H1 (cell line): ENCODE data around the gene R3HDM1. TPM values are rescaled to one million over a fixed set of nuclear protein-coding genes. Genes with fewer than 3 reads are reported as not detected.

Experiments
- CTCF ChIA-PET: fragments of 300-600 bp; sonication (Branson Sonifier 250); formaldehyde crosslinking; loops from one replicate; lab custom pipeline; 2021; ENCODE audit not compliant: partially characterized antibody; lab: Charles Lee
- POLR2A ChIA-PET: fragments of 300-600 bp; sonication (Branson Sonifier 250); formaldehyde crosslinking; loops from one replicate; lab custom pipeline; 2021; ENCODE audit warnings: inconsistent platforms; ENCODE audit not compliant: partially characterized antibody; lab: Charles Lee
- DNase-seq, 2 experiments: peaks; one replicate each; pipeline versions ENCODE4 v3.0.0 to v3.0.0-alpha.2; 2010 to 2022; ENCODE audit warnings: low spot score in 2 of 2, low read depth in 1 of 2, mixed read lengths in 1 of 2
- FAIRE-seq: peaks from 2 replicates; lab custom pipeline; 2011; peaks lifted over from hg19 to GRCh38; lab: Jason Lieb, UNC
- H2AFZ ChIP-seq: 2 replicates; pipeline ENCODE4 v1.8.1; 2012; ENCODE audit warnings: low read length, inconsistent platforms
- H2AK5ac ChIP-seq: 2 replicates; pipeline ENCODE4 v1.6.1; 2013; ENCODE audit warnings: low read depth, low read length
- H2BK120ac ChIP-seq: replicated peaks from 2 replicates; pipeline ENCODE3; 2013; ENCODE audit warnings: low read depth, low read length, inconsistent platforms
- H2BK12ac ChIP-seq: 2 replicates; pipeline ENCODE4 v1.6.1; 2013; ENCODE audit warnings: low read depth, low read length
- H2BK15ac ChIP-seq: 2 replicates; pipeline ENCODE4 v1.6.1; 2013; ENCODE audit warnings: low read length
- H2BK20ac ChIP-seq: 2 replicates; pipeline ENCODE4 v1.6.1; 2013; ENCODE audit warnings: low read length
- H2BK5ac ChIP-seq: 2 replicates; pipeline ENCODE4 v1.6.1; 2013; ENCODE audit warnings: low read depth, low read length
- H3K14ac ChIP-seq: 2 replicates; pipeline ENCODE4 v1.6.1; 2013; ENCODE audit warnings: inconsistent platforms; ENCODE audit not compliant: insufficient read length
- H3K18ac ChIP-seq: 2 replicates; pipeline ENCODE4 v1.6.1; 2013; ENCODE audit warnings: low read length; ENCODE audit errors: extremely low read depth
- H3K23ac ChIP-seq: 2 replicates; pipeline ENCODE4 v1.6.1; 2013; ENCODE audit warnings: inconsistent platforms; ENCODE audit not compliant: insufficient read length
- H3K23me2 ChIP-seq: 2 replicates; pipeline ENCODE4 v1.6.1; 2013; ENCODE audit warnings: low read depth, low read length
- H3K27ac ChIP-seq: 2 replicates; pipeline ENCODE4 v1.6.1; 2011; ENCODE audit warnings: low read depth, low read length, inconsistent platforms
- H3K27me3 ChIP-seq, 4 experiments: replicated peaks in 1 of 4; 1 replicate in 1 of 4; 2 replicates in 3 of 4; pipeline versions ENCODE4 v1.6.1 to v1.8.1; 2011 to 2013; ENCODE audit warnings: low read length in 3 of 4, mild to moderate bottlenecking in 3 of 4, inconsistent platforms in 2 of 4, mixed read lengths in 2 of 4, moderate library complexity in 1 of 4; ENCODE audit not compliant: control insufficient read depth in 3 of 4, insufficient read depth in 3 of 4; ENCODE audit errors: extremely low read depth in 1 of 4
- H3K36me3 ChIP-seq, 4 experiments: 2 replicates each; pipeline versions ENCODE4 v1.6.1 to v1.8.1; 2011 to 2013; ENCODE audit warnings: mild to moderate bottlenecking in 4 of 4, low read length in 3 of 4, moderate library complexity in 2 of 4, control low read depth in 1 of 4, inconsistent platforms in 1 of 4; ENCODE audit not compliant: insufficient read depth in 4 of 4, control insufficient read depth in 2 of 4
- H3K4ac ChIP-seq: replicated peaks from 2 replicates; pipeline ENCODE3; 2013; ENCODE audit warnings: low read length, low read depth, mixed read lengths, inconsistent platforms; ENCODE audit not compliant: insufficient read length
- H3K4me1 ChIP-seq, 4 experiments: replicated peaks in 1 of 4; 1 replicate in 1 of 4; 2 replicates in 3 of 4; pipeline versions ENCODE4 v1.6.1 to v1.8.1; 2011 to 2013; ENCODE audit warnings: low read length in 3 of 4, inconsistent platforms in 2 of 4, mixed read lengths in 1 of 4; ENCODE audit not compliant: insufficient read depth in 4 of 4, control insufficient read depth in 3 of 4
- H3K4me2 ChIP-seq, 2 experiments: 2 replicates each; pipeline versions ENCODE4 v1.6.1 to v1.8.1; 2011 to 2013; ENCODE audit warnings: low read depth in 2 of 2, low read length in 2 of 2, control low read depth in 1 of 2, inconsistent platforms in 1 of 2, mild to moderate bottlenecking in 1 of 2; ENCODE audit not compliant: insufficient read depth in 1 of 2
- H3K4me3 ChIP-seq, 4 experiments: fragments of 200-600, 300-600 bp in 1 of 4; sonication (generic), shearing (Covaris generic), sonication (Bioruptor Twin) in 1 of 4; 2 replicates each; pipeline versions ENCODE4 v1.5.1 to v1.8.1; 2011 to 2016; ENCODE audit warnings: low read length in 4 of 4, low read depth in 3 of 4, control low read depth in 2 of 4, inconsistent platforms in 2 of 4, mild to moderate bottlenecking in 2 of 4, mixed read lengths in 1 of 4, moderate library complexity in 1 of 4; ENCODE audit not compliant: insufficient read depth in 2 of 4; ENCODE audit errors: extremely low read depth in 1 of 4
- H3K56ac ChIP-seq: replicated peaks from 2 replicates; pipeline ENCODE3; 2013; ENCODE audit warnings: low read depth, mild to moderate bottlenecking, mixed read lengths, low read length, inconsistent platforms; ENCODE audit not compliant: insufficient read length
- H3K79me1 ChIP-seq: 2 replicates; pipeline ENCODE4 v1.6.1; 2013; ENCODE audit warnings: low read depth, low read length, control low read depth
- H3K79me2 ChIP-seq, 2 experiments: 2 replicates each; pipeline versions ENCODE4 v1.6.1 to v1.8.1; 2012 to 2013; ENCODE audit warnings: low read length in 2 of 2, mild to moderate bottlenecking in 2 of 2, inconsistent platforms in 1 of 2; ENCODE audit not compliant: insufficient read depth in 2 of 2, control insufficient read depth in 1 of 2
- H3K9ac ChIP-seq, 4 experiments: replicated peaks in 1 of 4; 1 replicate in 1 of 4; 2 replicates in 3 of 4; pipeline versions ENCODE4 v1.6.1 to v1.8.1; 2011 to 2013; ENCODE audit warnings: low read depth in 3 of 4, low read length in 3 of 4, control low read depth in 2 of 4, mild to moderate bottlenecking in 2 of 4, moderate library complexity in 2 of 4, inconsistent platforms in 1 of 4; ENCODE audit errors: extremely low read depth in 1 of 4
- H3K9me3 ChIP-seq, 2 experiments: 2 replicates each; pipeline versions ENCODE4 v1.6.1 to v1.8.1; 2012 to 2013; ENCODE audit warnings: mild to moderate bottlenecking in 2 of 2, moderate library complexity in 2 of 2, control low read depth in 1 of 2, inconsistent platforms in 1 of 2, low read depth in 1 of 2, low read length in 1 of 2, mixed read lengths in 1 of 2; ENCODE audit not compliant: insufficient read depth in 2 of 2
- H4K20me1 ChIP-seq, 2 experiments: replicated peaks in 1 of 2; 2 replicates each; pipeline versions ENCODE3 to v1.8.1; 2011 to 2013; ENCODE audit warnings: inconsistent platforms in 2 of 2, low read length in 2 of 2, mild to moderate bottlenecking in 1 of 2; ENCODE audit not compliant: insufficient read depth in 2 of 2, control insufficient read depth in 1 of 2
- H4K5ac ChIP-seq: 2 replicates; pipeline ENCODE4 v1.6.1; 2013; ENCODE audit warnings: low read length, low read depth, mixed read lengths, inconsistent platforms; ENCODE audit not compliant: insufficient read length
- H4K8ac ChIP-seq: 2 replicates; pipeline ENCODE4 v1.8.0; 2013; ENCODE audit warnings: mild to moderate bottlenecking, moderate library complexity, low read length, inconsistent platforms; ENCODE audit not compliant: insufficient read depth; ENCODE audit errors: extremely low read depth
- H4K91ac ChIP-seq: replicated peaks from 2 replicates; pipeline ENCODE3; 2013; ENCODE audit warnings: low read length, mixed read lengths, inconsistent platforms; ENCODE audit not compliant: insufficient read length
- E2F6 ChIP-seq: IDR thresholded peaks from 2 replicates; pipeline ENCODE4 v1.6.1; 2012; ENCODE audit warnings: inconsistent platforms
- EP300 ChIP-seq, 2 experiments: IDR thresholded peaks; 1 replicate in 1 of 2; 2 replicates in 1 of 2; pipeline ENCODE4 v1.6.1; 2011 to 2012; ENCODE audit warnings: low read depth in 2 of 2, low read length in 2 of 2, mild to moderate bottlenecking in 2 of 2, borderline replicate concordance in 1 of 2, inconsistent platforms in 1 of 2, moderate library complexity in 1 of 2
- MAX ChIP-seq: IDR thresholded peaks from 2 replicates; pipeline ENCODE4 v1.6.1; 2012; ENCODE audit warnings: inconsistent platforms
- POU5F1 ChIP-seq: IDR thresholded peaks from 2 replicates; pipeline ENCODE4 v1.6.1; 2011; ENCODE audit warnings: low read depth, mild to moderate bottlenecking, low read length, moderate library complexity
- SIX5 ChIP-seq: IDR thresholded peaks from 2 replicates; pipeline ENCODE4 v1.6.1; 2011; ENCODE audit warnings: mild to moderate bottlenecking, low read depth, low read length
- TAF7 ChIP-seq: optimal IDR thresholded peaks from 2 replicates; pipeline ENCODE3; 2011; ENCODE audit warnings: low read depth, mild to moderate bottlenecking, inconsistent platforms, low read length, moderate library complexity, borderline replicate concordance
- WGBS, 2 experiments: shearing (Covaris generic) in 1 of 2; methylation state at CpG; one replicate each; pipeline versions ENCODE4 v1.1.6 to v1.1.7; 2013 to 2015; ENCODE audit warnings: low lambda C conversion rate in 2 of 2, mixed read lengths in 2 of 2, inconsistent platforms in 1 of 2, low coverage in 1 of 2, missing lambda C conversion rate in 1 of 2; ENCODE audit not compliant: insufficient replicate concordance in 2 of 2, insufficient coverage in 1 of 2, insufficient read length in 1 of 2; ENCODE audit errors: extremely low coverage in 1 of 2, missing lambda C conversion rate in 1 of 2; 5-methylcytosine and 5-hydroxymethylcytosine counted together
- polyA plus RNA-seq, 7 experiments: library from polyadenylated mRNA; depleted of rRNA in 3 of 7; stranded (reverse) in 5 of 7; unstranded in 2 of 7; fragments of >200 nt in 5 of 7; fragments of 200-250 nt in 2 of 7; gene quantifications; 1 replicate in 5 of 7; 2 replicates in 1 of 7; 4 replicates in 1 of 7; pipeline versions ENCODE4 v1.2.1 to v1.2.3, GENCODE V29; 2011 to 2013; ENCODE audit warnings: missing spikeins in 2 of 7, mixed read lengths in 2 of 7
- total RNA-seq: library from RNA; stranded (reverse); fragmentation: NEBNext Ultra II Directional; extraction: Animal tissue kit (Norgen Biotek cat#: 25700); gene quantifications from 2 replicates; pipeline ENCODE4 v1.2.1, GENCODE V29; 2021

Gene R3HDM1
- total and polyA plus RNA-seq, 2 of the 8 experiments (the other 6 are each of a cell fraction or from before 2014, with no cell fraction given) = 77.7 to 120 TPM

GRCh38 chr2:135573620-135574019 is 42.3 kb downstream of the R3HDM1 start:
- Histone ChIP-seq H3K56ac (no peak overlapping the region), H3K4ac (no peak overlapping the region), H4K5ac (no peak overlapping the region), H3K36me3 (peaks cover 0 to 12% (median 4%) of the 10 kb centered on the region in 4 experiments; a peak in 3 of 8 replicates), H2BK20ac (no peak overlapping the region), H3K27ac (no peak overlapping the region), H3K79me1 (no peaks in the 10 kb centered on the region), H3K23me2 (no peaks in the 10 kb centered on the region), H2BK15ac (no peak overlapping the region), H3K79me2 (peaks cover 0 to 6% of the 10 kb centered on the region in 2 experiments; a peak in 2 of 4 replicates), H3K4me1 (no peaks in the 10 kb centered on the region), H3K18ac (no peak overlapping the region), H3K9ac (no peak overlapping the region), H3K4me3 (no peak overlapping the region), H2BK12ac (no peak overlapping the region), H3K9me3 (no peaks in the 10 kb centered on the region), H3K23ac (no peak overlapping the region), H4K20me1 (no peaks in the 10 kb centered on the region), H2AK5ac (no peak overlapping the region), H2BK120ac (no peak overlapping the region), H2BK5ac (no peak overlapping the region), H4K91ac (no peak overlapping the region), H4K8ac (no peak overlapping the region), H2AFZ (no peak overlapping the region), H3K14ac (no peak overlapping the region), H3K4me2 (no peak overlapping the region), H3K27me3 (no peaks in the 10 kb centered on the region)
- WGBS, 2 experiments = 92% methylated on average over 1 of the region's 1 CpG; no CpG with 5 or more reads in 1 of the 2 experiments
- FAIRE-seq = no peak
- DNase-seq = no peak
- ChIA-PET CTCF (interaction anchor here (0.7 to 3.0 kb wide), 8 partner anchors 12 to 1034 kb away, joined by 3 to 15 read pairs (median 4); no protein-coding TSS in a partner anchor), POLR2A (no interaction called here)
- no peak for TF ChIP-seq EP300 (IDR thresholded peaks at IDR 0.05; ENCODE audit: borderline replicate concordance in 1 of 2, low read depth in 2 of 2, low read length in 2 of 2)
- TF ChIP-seq E2F6 = no peak
- no peak for TF ChIP-seq POU5F1
- no peak for TF ChIP-seq MAX
- no peak for TF ChIP-seq SIX5
- TF ChIP-seq TAF7 = no peak
